Glomerular visceral epithelial cell (primary cell): ENCODE results near the gene MAN1B1.

Experiments
- DNase-seq: peaks from one replicate; pipeline ENCODE4 v3.0.0-alpha.2; 2016; ENCODE audit errors: extremely low spot score

The MAN1B1 gene

GRCh38 chr9:137145731-137146526 is 59.1 kb downstream of the MAN1B1 start:
- DNase-seq: no peak

GRCh38 chr9:137146527-137146918 is 59.7 kb downstream of the MAN1B1 start:
- no peak for DNase-seq

- no peak for DNase-seq
These were observed 60.5 kb downstream of the MAN1B1 start for GRCh38 chr9:137147091-137147792.

- DNase-seq: no peak
These were observed 61.0 kb downstream of the MAN1B1 start for GRCh38 chr9:137147793-137148160.

- no peak for DNase-seq
These were observed 61.5 kb downstream of the MAN1B1 start for GRCh38 chr9:137148242-137148641.

- no peak for DNase-seq
These were observed 61.9 kb downstream of the MAN1B1 start for GRCh38 chr9:137148661-137149060.

GRCh38 chr9:137149363-137149762 is 62.6 kb downstream of the MAN1B1 start:
- no peak for DNase-seq

- peak; percentile 25 for DNase-seq
These were observed 63.3 kb downstream of the MAN1B1 start for GRCh38 chr9:137149942-137150616.

GRCh38 chr9:137150617-137151457 is 64.1 kb downstream of the MAN1B1 start:
- DNase-seq: peak; percentile 59

GRCh38 chr9:137152844-137153405 is 66.1 kb downstream of the MAN1B1 start:
- no peak for DNase-seq

GRCh38 chr9:137156567-137157375 is 70.0 kb downstream of the MAN1B1 start:
- DNase-seq: no peak

GRCh38 chr9:137157618-137158415 is 71.0 kb downstream of the MAN1B1 start:
- no peak for DNase-seq

GRCh38 chr9:137158625-137159024 is 71.8 kb downstream of the MAN1B1 start:
- no peak for DNase-seq
